ENCODE measurements around the gene HMGN4.

Gene HMGN4

DNA sequence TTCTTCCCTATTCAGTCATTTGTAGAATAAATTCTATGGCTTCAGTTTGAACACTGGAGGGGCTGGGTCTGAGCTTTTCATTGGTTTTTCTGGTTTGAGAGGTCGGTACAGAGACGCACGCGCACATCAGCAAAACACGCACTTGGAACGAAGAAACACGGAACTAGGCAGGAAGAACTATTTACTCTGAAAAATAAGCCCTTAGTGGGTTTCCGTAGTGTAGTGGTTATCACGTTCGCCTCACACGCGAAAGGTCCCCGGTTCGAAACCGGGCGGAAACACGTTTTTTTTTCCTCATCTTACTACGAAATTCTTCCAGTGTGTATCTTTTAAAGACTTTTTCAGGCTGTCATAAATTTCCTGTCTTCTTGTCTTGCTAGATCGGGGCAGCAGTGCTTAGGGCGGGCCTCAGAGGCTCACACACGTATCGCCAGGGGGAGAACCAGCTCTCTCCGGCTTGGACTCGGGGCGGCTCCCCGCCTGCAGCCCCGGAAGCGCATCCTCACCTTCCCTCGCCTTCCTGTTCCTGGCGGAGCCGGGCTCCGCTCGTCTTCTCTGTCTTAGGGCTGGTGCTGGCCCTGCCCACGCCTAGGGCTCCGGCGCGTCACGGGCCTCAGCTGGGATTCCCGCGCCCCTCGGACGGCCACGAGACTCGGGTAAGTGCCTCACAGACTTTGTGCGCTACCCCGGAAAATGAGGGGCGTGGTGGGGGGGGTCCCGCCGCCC, at the start of gene HMGN4:
Gene HMGN4, plus strand, starts transcription at position 521 of the 726 bp plus-strand sequence. CDS start 6,841 bp downstream, outside the sequence.
- peak; percentile 74 for DNase-seq (ENCODE audit: low read depth)
- TF ChIP-seq, protein P1, sequence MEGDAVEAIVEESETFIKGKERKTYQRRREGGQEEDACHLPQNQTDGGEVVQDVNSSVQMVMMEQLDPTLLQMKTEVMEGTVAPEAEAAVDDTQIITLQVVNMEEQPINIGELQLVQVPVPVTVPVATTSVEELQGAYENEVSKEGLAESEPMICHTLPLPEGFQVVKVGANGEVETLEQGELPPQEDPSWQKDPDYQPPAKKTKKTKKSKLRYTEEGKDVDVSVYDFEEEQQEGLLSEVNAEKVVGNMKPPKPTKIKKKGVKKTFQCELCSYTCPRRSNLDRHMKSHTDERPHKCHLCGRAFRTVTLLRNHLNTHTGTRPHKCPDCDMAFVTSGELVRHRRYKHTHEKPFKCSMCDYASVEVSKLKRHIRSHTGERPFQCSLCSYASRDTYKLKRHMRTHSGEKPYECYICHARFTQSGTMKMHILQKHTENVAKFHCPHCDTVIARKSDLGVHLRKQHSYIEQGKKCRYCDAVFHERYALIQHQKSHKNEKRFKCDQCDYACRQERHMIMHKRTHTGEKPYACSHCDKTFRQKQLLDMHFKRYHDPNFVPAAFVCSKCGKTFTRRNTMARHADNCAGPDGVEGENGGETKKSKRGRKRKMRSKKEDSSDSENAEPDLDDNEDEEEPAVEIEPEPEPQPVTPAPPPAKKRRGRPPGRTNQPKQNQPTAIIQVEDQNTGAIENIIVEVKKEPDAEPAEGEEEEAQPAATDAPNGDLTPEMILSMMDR (conservative IDR thresholded peaks at IDR 0.05; ENCODE audit: low read depth, low read length) = no peak
- H3K4me3 ChIP-seq (ENCODE audit: low read length) = peak within 1 kb of the TSS; percentile 76

DNA sequence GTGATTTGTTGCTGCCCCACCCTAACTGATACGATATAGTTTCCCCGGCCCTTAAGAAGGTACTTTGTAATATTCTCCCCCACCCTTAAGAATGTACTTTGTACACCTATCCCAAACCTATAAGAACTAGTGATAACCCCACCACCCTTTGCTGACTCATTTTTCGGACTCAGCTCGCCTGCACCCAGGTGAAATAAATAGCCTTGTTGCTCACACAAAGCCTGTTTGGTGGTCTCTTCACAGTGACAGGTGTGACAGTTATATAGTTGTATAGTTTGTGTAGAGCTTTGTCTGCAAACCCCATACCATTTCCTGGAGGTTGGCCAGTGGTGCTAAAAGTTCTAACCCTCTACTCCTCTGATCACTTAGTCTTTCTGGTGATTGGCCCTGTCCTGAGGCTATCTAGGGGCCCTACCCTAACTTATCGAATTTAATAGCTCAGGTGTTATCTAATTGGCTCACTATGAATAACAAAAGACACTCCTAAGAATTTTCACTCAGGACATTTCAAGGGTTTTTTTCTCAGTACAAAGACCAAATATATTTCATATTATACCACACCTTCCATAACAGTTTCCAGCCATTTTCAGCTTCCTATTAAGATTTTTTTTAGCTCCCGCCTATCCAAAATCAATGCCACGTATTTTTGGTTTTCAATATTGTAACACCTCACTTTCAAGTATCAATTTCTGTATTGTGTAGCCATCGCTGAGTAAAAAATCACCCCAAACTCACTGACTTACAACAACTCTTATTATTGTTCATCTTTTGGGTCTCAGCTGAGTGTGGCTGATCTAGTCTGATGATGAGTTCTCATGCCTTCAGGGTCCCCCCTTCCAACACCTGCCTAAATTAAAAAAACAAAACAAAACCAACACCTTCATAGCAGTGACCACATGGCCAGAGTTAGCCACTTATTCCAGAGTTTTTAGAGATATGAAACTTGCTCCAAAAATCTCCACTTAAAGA, 47.9 kb upstream of the HMGN4 start:
- TF ChIP-seq, protein P1 (conservative IDR thresholded peaks at IDR 0.05; ENCODE audit: low read depth, low read length) = no peak
- H3K4me3 ChIP-seq (ENCODE audit: low read length) = no peak overlapping the region
- no peak for DNase-seq (ENCODE audit: low read depth)

DNA sequence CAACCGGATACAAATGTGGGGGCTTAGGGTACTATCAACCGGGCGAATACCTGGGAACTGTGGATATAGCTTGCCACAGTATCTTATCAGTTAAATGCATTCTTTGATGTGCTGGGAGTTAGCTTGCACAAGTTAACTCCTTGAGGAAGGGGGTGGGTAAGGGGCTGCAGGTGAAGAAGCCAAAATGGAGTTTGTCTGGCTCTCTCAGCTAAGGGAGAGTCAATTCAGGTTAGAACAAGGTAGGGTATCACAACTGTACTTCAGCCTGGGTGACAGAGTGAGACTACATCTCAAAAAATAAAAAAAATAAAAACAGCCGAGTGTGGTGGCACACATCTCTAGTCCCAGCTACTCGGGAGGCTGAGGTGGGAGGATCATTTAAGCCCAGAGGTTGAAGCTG, 46.6 kb upstream of the HMGN4 start:
- TF ChIP-seq, protein P1 (conservative IDR thresholded peaks at IDR 0.05; ENCODE audit: low read depth, low read length) = no peak
- DNase-seq (ENCODE audit: low read depth) = no peak
- H3K4me3 ChIP-seq (ENCODE audit: low read length) = no peak overlapping the region

DNA sequence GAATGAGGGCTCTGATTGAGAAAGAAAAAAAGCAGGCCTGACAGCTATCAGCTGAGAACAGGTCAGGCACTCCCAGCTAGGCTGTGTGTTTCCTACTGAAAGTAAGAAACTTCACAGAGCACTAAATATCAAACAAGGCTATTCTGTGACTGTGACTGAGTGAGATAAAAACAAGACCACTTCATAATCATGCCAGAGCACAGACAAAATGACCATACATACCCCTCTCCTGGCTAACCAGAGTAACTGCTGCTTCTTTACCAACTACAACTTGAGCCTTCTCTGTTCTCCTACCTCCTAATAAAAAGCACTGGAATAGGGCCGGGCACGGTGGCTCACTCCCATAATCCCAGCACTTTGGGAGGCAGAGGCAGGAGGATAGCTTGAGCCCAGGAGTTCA, 44.9 kb upstream of the HMGN4 start:
- no peak for DNase-seq (ENCODE audit: low read depth)
- no peak overlapping the region for H3K4me3 ChIP-seq (ENCODE audit: low read length)
- TF ChIP-seq, protein P1 (conservative IDR thresholded peaks at IDR 0.05; ENCODE audit: low read depth, low read length) = peak; percentile 33

DNA sequence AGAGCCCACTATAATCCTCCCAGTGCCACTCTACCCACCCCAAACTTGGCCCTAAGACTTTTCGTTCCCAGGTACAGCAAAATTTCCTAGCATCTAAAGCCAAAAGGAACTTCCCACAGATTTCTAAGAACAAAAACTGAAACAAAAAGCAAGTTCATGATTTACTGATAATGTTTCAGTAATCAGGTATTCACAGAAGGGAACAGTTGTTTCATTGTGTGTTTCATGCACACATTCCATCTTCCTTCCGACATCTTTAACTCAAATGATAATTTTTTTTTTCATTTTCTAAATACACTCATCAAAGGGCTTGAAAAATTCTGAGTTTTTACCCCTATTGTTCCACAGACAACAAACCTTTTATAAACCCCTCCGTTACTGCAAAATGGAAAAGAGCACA, 44.0 kb upstream of the HMGN4 start:
- H3K4me3 ChIP-seq (ENCODE audit: low read length) = no peak overlapping the region
- DNase-seq (ENCODE audit: low read depth) = no peak
- TF ChIP-seq, protein P1 (conservative IDR thresholded peaks at IDR 0.05; ENCODE audit: low read depth, low read length) = no peak

DNA sequence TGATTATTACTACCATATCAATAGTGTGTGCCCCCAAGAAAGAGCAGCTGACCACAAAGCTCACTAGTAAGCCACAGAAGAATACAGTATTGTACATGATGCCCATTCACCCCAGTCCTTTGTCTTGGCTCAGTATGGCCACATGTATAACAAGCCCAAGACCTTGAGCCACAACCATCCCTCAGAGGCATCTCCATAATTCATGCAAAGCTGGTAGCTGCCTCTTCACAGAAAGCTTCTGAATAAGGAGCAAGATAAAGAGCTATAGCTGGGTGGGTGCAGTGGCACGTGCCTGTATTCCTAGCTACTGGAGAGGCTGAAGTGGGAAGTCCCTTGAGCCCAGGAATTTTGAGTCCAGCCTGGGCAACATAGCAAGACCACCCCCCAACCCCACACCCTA, 42.9 kb upstream of the HMGN4 start:
- no peak for DNase-seq (ENCODE audit: low read depth)
- H3K4me3 ChIP-seq (ENCODE audit: low read length) = no peak overlapping the region
- TF ChIP-seq, protein P1 (conservative IDR thresholded peaks at IDR 0.05; ENCODE audit: low read depth, low read length) = no peak

Data from retinal pigment epithelial cell (primary cell).